H1 (cell line): ENCODE results near the gene CD7. TPM values are rescaled to one million over a fixed set of nuclear protein-coding genes. Genes with fewer than 3 reads are reported as not detected.

Source experiments
- BCL11A ChIP-seq, 2 experiments: IDR thresholded peaks; one replicate each; pipeline ENCODE4 v1.6.1; 2011; ENCODE audit warnings: low read depth in 2 of 2, low read length in 2 of 2, mild to moderate bottlenecking in 2 of 2
- polyA plus RNA-seq, 7 experiments: library from polyadenylated mRNA; depleted of rRNA in 3 of 7; stranded (reverse) in 5 of 7; unstranded in 2 of 7; fragments of >200 nt in 5 of 7; fragments of 200-250 nt in 2 of 7; gene quantifications; 1 replicate in 5 of 7; 2 replicates in 1 of 7; 4 replicates in 1 of 7; pipeline versions ENCODE4 v1.2.1 to v1.2.3, GENCODE V29; 2011 to 2013; ENCODE audit warnings: missing spikeins in 2 of 7, mixed read lengths in 2 of 7
- total RNA-seq: library from RNA; stranded (reverse); fragmentation: NEBNext Ultra II Directional; extraction: Animal tissue kit (Norgen Biotek cat#: 25700); gene quantifications from 2 replicates; pipeline ENCODE4 v1.2.1, GENCODE V29; 2021

Gene CD7
- total and polyA plus RNA-seq, 2 of the 8 experiments (the other 6 are each of a cell fraction or from before 2014, with no cell fraction given), result 0.83 to 0.86 TPM

DNA sequence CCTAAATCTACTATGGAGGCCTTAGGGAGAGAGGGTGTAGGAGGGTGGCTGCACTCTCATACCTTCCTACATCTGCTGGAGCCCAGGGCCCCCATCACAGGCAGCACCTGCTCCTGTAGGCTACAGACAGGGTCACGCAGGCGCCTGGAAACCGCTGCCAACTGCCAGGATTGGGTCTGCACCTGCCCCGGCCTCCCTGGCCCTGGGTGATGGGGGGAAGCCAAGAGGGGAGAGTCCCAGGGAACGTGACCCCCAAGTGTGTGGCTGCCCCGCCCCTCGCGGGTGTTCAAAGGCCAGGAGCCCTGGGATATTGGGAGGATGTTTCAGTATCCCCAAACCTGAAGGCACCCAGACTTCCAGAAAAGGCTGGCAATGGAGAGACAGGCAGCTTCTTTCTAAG, 36.1 kb upstream of the CD7 start (continued):
- TF ChIP-seq BCL11A (IDR thresholded peaks at IDR 0.05; ENCODE audit: low read depth in 2 of 2, low read length in 2 of 2), result no peak
